Calu3 (cell line): ENCODE results near the gene ARHGAP6. TPM values are rescaled to one million over a fixed set of nuclear protein-coding genes. Genes with fewer than 3 reads are reported as not detected.

Experiments
- BruUV-seq: library from RNA; stranded (reverse); fragments of 400-500 nt; replicated peaks from 2 replicates; lab custom pipeline; 2021; lab: Mats Ljungman, UMichigan
- CTCF ChIA-PET: fragments of 300-600 bp; sonication (Branson Sonifier 250); formaldehyde crosslinking; loops from one replicate; lab custom pipeline; 2022; ENCODE audit warnings: antibody characterized with exemption; lab: Charles Lee
- DNase-seq: peaks from one replicate; pipeline ENCODE4 v3.0.0; 2022
- H3K27ac Mint-ChIP-seq: one replicate; pipeline ENCODE4 v1.8.0; 2022; ENCODE audit warnings: mixed read lengths; ENCODE audit not compliant: unreplicated experiment
- H3K27me3 Mint-ChIP-seq: one replicate; pipeline ENCODE4 v1.8.0; 2022; ENCODE audit warnings: mixed read lengths; ENCODE audit not compliant: unreplicated experiment
- H3K36me3 Mint-ChIP-seq: one replicate; pipeline ENCODE4 v1.8.0; 2022; ENCODE audit warnings: mild to moderate bottlenecking, moderate library complexity, mixed read lengths; ENCODE audit not compliant: insufficient read depth, unreplicated experiment
- H3K4me1 Mint-ChIP-seq: one replicate; pipeline ENCODE4 v1.8.0; 2022; ENCODE audit warnings: mild to moderate bottlenecking, low read depth, mixed read lengths; ENCODE audit not compliant: unreplicated experiment
- H3K4me3 Mint-ChIP-seq: one replicate; pipeline ENCODE4 v1.8.0; 2022; ENCODE audit warnings: mild to moderate bottlenecking, low read depth, moderate library complexity, mixed read lengths; ENCODE audit not compliant: unreplicated experiment
- H3K9me3 Mint-ChIP-seq: one replicate; pipeline ENCODE4 v1.8.0; 2022; ENCODE audit warnings: low read depth, mixed read lengths; ENCODE audit not compliant: unreplicated experiment
- CTCF ChIP-seq: fragments of 200-600 bp; IDR thresholded peaks from one replicate; pipeline ENCODE4 v1.8.0; 2022; ENCODE audit warnings: antibody characterized with exemption; ENCODE audit not compliant: unreplicated experiment
- intact Hi-C: fragments of 100-400 bp; cut with micrococcal nuclease; formaldehyde crosslinking; loops from one replicate; pipeline ENCODE4 v1.10.0; 2022; ENCODE audit not compliant: unreplicated experiment
- total RNA-seq: library from RNA; stranded (reverse); gene quantifications from 2 replicates; pipeline ENCODE4 v1.2.3, GENCODE V29; 2022

ARHGAP6 gene
- total RNA-seq, 1 experiment from 2014 or later, result not detected

GRCh38 chrX:11214346-11215190, 451.2 kb downstream of the ARHGAP6 start:
- Mint-ChIP-seq H3K36me3 (no peaks in the 10 kb centered on the region), H3K4me3 (no peak overlapping the region), H3K9me3 (no peaks in the 10 kb centered on the region), H3K4me1 (no peaks in the 10 kb centered on the region), H3K27me3 (no peaks in the 10 kb centered on the region), H3K27ac (no peak overlapping the region)
- CTCF ChIA-PET, result no interaction called here
- TF ChIP-seq CTCF, result no peak
- intact Hi-C loops, result no loop called here
- BruUV-seq, result no TSS peak
- no peak for DNase-seq

- H3K36me3 Mint-ChIP-seq, result no peaks in the 10 kb centered on the region
- no peak overlapping the region for H3K27ac Mint-ChIP-seq
- H3K27me3 Mint-ChIP-seq, result no peaks in the 10 kb centered on the region
- no peak for TF ChIP-seq CTCF
- H3K9me3 Mint-ChIP-seq, result no peaks in the 10 kb centered on the region
- no peak for DNase-seq
- intact Hi-C loops, result no loop called here
- no peak overlapping the region for H3K4me3 Mint-ChIP-seq
- CTCF ChIA-PET, result no interaction called here
- H3K4me1 Mint-ChIP-seq, result no peaks in the 10 kb centered on the region
- no TSS peak for BruUV-seq
Observed at GRCh38 chrX:11212741-11213140, 453.0 kb downstream of the ARHGAP6 start.

- DNase-seq, result no peak
- H3K4me1 Mint-ChIP-seq, result no peaks in the 10 kb centered on the region
- intact Hi-C loops, result no loop called here
- peaks cover 3% of the 10 kb centered on the region for H3K27me3 Mint-ChIP-seq
- no peaks in the 10 kb centered on the region for H3K9me3 Mint-ChIP-seq
- CTCF ChIA-PET, result no interaction called here
- H3K27ac Mint-ChIP-seq, result no peak overlapping the region
- no TSS peak for BruUV-seq
- no peak overlapping the region for H3K4me3 Mint-ChIP-seq
- no peaks in the 10 kb centered on the region for H3K36me3 Mint-ChIP-seq
- TF ChIP-seq CTCF, result no peak
Observed at GRCh38 chrX:11210415-11210801, 455.3 kb downstream of the ARHGAP6 start.

- intact Hi-C loops, result no loop called here
- no TSS peak for BruUV-seq
- peaks cover 8% of the 10 kb centered on the region for H3K27me3 Mint-ChIP-seq
Observed at GRCh38 chrX:11209798-11210414, 455.8 kb downstream of the ARHGAP6 start.

More at GRCh38 chrX:11209798-11210414, 455.8 kb downstream of the ARHGAP6 start:
- no peak for DNase-seq
- H3K4me1 Mint-ChIP-seq, result no peaks in the 10 kb centered on the region
- TF ChIP-seq CTCF, result no peak
- no peak overlapping the region for H3K4me3 Mint-ChIP-seq
- no peak overlapping the region for H3K27ac Mint-ChIP-seq
- no peaks in the 10 kb centered on the region for H3K9me3 Mint-ChIP-seq
- CTCF ChIA-PET, result no interaction called here
- no peaks in the 10 kb centered on the region for H3K36me3 Mint-ChIP-seq
